ENCODE measurements around the gene DES.
"Not testable (repeated sequence)": the region's sequence is repeated elsewhere in the genome, so short reads cannot be mapped to it uniquely, and the experiment has no call there.

Gene DES

DNA sequence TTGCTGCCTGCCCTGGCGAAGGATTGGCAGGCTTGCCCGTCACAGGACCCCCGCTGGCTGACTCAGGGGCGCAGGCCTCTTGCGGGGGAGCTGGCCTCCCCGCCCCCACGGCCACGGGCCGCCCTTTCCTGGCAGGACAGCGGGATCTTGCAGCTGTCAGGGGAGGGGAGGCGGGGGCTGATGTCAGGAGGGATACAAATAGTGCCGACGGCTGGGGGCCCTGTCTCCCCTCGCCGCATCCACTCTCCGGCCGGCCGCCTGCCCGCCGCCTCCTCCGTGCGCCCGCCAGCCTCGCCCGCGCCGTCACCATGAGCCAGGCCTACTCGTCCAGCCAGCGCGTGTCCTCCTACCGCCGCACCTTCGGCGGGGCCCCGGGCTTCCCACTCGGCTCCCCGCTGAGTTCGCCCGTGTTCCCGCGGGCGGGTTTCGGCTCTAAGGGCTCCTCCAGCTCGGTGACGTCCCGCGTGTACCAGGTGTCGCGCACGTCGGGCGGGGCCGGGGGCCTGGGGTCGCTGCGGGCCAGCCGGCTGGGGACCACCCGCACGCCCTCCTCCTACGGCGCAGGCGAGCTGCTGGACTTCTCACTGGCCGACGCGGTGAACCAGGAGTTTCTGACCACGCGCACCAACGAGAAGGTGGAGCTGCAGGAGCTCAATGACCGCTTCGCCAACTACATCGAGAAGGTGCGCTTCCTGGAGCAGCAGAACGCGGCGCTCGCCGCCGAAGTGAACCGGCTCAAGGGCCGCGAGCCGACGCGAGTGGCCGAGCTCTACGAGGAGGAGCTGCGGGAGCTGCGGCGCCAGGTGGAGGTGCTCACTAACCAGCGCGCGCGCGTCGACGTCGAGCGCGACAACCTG is at the start of gene DES:
TSS of gene DES (plus strand) at position 223 of the 857 bp plus-strand sequence. CDS start at position 309, 86 bp downstream.
- FAIRE-seq: no peak

DNA sequence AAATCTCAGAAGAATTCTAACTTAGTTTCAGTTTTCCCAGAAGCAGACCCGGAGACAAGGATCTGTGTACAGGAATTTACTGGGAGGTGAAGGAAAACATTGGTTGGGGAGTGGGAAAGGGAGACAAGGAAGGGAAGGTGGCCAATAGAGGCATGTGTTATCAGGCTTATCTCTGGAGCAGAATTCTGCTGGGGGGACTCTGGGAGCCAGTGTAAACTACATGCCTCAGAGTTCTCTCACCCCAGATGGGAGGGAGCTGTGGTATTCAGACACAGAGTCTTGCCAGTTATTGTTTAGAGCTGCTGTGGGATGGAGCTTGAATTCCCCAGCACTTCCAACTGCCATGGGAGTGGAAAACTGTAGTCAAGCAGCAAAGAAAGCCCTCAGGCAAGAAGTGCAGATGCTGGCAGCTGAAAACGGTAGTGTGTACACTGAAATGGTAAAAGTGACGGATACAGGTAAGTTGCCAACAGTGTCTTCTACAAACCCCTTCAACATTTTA is 49.4 kb upstream of the DES start:
- no peak for FAIRE-seq

DNA sequence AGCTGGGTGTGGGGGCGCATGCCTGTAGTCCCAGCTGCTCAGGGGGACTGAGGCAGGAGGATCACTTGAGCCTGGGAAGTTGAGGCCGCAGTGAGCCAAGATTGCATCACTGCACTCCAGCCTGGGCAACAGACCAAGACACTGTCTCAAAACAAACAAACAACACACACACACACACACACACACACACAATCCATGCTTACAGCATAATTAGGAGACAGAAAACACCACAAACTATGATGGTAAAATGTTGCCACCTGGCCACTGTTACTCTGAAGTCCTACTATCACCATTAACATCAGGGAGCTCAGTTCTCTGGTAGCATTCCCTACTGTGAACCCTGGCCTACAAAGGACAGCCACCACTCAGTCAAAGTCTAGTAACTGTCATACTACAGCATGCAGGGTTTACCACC is 48.7 kb upstream of the DES start:
- FAIRE-seq: no peak

DNA sequence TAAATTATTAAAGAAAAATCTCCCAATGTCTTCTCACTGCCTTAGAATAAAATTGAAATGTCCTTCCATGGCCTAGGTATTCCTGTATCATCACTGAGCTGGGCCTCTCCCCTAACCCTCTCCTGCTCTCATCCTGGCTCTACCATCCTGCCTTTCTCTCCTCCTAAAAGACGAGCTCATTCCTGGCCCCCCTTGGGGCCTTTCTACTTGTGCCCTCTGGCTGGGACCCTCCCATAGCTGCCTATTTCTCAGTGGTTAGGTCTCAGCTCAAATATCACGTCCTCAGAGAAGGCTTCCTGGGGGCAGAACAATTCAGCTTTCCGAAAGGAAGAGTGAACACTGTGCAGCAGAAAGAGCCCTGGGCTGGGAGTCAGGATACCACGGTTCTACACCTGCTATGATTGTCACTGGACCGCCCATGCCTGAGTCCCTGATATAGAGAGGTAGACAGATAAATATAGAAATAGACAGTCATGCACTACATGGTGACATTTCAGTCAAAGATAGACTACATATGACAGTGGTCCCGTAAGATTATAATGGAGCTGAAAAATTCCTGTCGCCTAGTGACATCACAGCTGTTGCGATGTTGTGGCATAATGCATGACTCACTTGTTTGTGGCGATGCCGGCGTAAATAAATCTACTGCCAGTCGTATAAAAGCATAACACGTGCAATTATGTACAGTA is 39.9 kb upstream of the DES start:
- FAIRE-seq: no peak

DNA sequence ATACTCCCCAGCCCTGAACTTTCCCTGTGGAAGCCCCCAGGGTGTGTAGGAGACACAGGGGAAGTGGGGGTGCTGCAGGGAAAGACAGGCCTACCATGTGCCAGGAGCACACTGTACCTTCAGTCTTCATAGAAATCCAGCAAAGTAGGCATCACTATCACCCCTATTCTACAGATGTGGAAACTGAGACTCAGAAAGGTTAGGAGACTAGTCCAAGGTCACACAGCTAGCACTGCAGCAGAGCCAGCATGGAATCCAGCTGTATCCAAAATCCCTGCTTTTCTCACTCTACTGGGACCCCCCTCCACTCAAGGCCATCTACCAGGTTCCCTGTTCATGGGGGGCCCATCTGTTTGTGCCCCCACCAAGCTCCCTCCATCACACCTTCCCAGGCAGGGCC is 37.3 kb upstream of the DES start:
- no peak for FAIRE-seq

DNA sequence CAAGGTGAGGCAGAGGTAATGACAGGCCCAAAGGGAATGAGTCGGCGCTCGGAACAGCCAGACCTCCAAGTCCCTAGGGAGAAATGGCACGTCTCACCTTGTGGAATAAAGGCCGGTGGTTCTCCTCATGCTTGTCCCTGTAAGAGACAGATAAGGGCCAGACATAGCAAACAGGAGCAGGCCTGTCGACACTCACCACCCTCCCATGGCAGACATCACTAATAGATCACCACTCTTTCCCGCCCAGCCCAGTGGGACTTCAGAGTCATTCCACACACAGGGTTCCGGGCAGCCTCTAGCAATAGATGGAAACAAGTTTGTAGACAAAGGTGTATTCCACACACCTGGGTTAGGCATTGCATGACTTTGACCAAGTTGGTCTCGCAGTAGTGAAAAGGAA is 36.7 kb upstream of the DES start:
- FAIRE-seq: no peak

DNA sequence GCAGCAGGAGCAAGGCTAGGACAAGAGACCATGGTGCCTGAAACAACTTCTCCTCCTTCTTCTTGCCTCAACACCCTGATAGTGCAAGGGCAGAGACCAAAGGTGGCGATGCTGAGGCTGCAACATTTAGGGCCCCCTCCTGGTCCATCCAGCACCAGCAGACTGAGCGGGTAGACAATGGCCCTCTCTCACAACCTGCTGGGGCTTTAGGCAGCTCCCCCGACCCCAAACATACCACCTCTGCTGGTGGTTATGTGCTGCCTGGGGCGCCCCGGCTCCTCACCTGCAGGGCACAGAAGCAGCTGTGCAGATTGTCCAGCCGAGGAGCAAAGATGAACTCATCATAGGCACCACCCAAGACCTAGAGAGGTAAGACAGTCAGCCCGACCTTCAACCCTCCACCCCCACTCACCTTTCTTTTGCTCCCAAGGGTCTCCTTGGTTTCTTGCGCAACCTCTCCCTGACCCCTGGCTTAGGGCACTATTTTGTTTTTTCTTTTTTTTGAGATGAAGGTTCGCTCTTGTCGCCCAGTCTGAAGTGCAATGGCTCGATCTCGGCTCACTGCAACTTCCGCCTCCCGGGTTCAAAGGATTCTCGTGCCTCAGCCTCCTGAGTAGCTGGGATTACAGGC is 34.0 kb upstream of the DES start:
- FAIRE-seq: no peak

DNA sequence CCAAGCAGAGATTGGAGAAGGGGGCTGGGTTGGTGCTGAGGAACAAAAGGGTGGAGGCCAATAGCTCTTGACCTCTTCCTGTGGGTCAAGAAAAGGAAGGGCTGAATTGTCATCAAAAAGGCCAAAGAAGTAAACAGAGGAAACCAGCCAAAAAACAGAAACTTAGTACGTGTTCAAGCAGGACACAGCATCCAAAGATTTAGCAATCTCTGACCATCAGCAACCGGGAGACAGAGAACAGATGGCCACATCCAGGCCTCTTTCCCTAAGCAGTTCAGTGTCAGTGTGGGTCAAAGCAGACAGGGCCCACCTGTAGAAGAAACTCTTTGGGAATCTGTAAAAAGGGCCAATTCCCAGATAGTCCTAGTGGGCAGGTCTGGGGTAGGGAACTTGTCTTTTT is 33.3 kb upstream of the DES start:
- no peak for FAIRE-seq

DNA sequence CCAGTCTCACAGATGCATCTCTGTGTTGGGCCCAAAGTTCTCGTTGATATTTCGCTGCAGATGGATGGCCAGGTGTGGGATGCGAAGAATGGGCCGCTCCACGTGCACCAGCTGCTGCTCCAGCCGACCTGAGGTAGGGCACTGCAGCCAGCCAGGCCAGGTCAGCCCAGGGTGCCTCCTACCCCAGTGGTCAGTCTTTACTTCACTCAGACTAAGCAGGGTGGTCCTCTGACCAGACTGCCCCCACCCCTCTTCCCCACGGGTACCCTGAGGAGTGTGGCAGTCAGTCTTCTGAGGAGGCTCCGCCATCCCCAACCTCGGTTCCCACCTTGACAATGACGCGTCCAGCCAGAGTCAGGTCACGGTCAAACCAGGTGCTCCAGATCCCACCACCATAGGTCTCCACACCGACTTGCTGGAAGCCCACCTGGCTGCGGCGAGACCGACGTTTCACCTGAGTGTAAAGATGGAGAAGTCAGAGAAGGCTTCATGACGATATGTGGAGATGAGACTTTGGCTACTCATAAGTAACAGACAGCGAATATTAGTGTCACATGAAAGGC is 32.1 kb upstream of the DES start:
- no peak for FAIRE-seq

DNA sequence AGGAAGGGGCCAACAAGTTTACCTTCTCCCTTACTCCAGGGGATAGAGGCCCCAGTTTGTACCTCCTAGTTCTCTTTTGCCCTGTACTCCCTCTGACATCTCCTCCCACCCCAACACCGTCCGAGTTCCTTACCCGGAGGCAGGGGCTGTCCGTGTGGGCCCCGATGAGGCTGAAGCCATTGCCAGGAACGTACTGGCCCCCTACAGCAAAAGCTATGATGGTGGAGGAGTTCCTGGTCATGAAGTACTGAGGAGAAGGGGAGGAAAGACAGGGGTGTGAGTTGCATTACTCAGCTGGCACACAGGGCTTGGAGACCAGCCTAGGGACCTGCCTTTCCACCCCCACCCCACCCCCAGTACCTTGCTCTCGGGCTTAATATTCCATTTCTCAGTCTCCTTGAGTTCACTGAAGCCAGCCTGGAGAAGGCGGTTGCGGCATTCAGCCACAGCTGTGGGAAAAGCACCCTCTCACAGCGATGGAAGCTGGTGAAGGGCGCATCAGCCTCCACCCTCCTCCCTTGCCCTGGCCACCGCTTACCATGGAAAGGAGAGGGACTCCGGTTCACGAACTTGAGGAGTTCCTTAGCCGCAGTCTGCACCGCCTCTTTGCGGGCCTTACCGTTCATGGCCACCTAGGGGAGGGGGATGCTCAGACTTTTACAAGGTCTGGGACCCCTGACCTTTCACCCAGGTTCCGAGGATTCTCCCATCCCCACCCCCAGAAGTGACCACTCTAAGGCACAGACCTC is 31.5 kb upstream of the DES start:
- no peak for FAIRE-seq

DNA sequence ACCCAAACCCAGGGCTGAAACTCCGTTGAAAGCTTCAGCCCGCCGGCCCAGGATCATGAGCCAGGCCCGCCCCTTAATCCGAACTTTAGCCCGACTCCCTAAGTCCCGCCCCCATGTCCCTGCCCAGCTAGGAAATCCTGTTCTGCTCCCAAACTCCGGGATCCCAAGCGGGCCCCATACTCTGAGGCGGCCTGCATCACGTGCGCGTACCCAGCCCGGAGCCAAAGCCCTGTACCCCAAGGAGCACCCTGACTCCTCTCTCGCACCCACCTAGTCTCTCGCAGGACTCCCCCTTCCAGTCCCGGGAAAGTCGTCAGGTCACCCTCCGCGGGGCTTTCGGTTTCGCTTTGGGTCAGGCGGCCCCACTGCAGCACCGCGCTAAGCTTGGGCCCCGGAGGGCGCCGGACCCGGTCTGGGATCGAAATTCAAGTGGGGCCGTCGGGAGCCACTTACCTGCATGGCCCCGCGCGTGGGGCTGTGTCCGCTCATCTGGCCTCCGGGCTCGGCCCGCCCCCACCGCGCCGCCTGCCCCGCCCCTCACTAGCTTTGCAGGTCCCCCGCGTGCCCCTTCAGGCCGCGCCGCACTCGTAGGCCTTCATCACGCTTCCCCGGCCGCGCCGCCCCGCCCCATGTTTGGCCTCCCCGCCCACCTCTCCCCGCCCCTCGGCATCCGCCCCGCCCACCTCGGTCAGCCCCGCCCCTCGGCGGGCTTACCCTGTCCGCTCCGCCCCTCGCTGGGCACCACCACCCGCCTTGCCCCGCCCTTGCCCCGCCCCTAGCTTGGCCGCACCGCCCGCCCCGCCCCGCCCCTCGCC is 30.7 kb upstream of the DES start, which contains the start of gene DNPEP:
TSS of gene DNPEP (minus strand) at position 607 of the 815 bp plus-strand sequence. CDS start at position 489, 118 bp downstream.
- no peak for FAIRE-seq

DNA sequence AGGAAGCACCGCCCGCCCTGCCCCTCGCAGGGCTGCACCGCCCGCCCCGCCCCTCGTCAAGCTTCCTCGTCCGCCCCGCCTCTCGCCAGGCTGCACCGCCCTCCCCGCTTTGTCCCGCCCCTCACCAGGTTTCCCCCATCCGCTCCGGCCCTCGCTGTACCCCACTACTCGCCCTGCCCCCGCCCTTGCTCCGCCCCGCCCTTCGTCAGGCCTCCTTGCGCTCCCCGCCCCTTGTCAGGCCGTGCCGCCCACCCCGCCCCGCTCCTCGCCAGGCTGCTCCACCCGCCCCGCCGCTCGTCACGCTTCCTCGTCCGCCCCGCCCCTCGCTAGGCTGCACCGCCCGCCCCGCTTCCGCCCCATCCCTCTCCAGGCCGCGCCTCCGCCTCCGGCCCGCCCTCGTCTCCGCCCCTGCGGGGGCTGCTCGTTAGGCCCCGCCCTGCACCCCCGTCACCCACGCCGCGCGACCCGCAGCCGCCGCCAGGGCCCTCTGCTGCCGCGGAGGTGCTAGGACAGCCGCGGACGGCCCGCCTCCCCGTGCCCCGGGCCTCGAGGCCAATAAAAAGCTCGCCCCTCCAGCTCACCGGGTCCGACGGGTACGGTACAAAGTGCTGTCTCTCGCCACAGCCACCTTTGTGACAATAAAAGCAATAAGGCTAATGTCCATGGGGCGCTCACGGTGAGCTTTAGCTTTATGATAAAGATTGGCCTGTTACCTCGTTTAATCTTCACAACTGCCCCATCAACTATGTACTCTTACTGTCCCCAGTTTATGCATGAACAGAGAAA is 29.9 kb upstream of the DES start:
- no peak for FAIRE-seq

DNA sequence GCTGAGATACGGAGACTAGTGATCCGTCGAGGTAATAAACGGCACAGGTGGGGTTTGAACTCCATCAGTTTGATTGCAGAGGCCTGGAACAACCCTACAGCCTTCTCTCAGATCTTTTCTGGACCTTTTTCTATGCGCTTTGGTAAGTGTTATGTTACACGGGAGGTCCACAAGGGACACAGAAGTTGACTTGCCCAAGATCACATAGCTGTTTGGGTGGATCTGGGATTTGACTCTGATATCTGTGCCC is 29.3 kb upstream of the DES start:
- no peak for FAIRE-seq

DNA sequence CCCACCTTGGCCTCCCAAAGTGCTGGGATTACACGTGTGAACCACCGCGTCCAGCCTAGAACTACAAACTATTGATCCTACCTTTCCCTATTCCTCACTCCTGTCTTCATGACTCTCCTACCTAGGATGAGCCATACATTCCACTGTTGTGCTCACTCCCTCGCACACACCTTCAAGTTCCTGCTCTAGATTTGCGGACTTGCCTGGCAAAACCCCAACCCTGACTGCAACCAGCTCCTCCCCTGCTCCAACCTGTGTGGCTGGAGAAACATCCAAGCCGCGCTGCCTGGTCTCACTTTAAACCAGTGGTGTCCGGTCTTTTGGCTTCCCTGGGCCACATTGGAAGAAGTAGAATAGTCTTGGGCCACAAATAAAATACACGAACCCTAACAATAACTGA is 25.4 kb upstream of the DES start:
- FAIRE-seq: no peak

DNA sequence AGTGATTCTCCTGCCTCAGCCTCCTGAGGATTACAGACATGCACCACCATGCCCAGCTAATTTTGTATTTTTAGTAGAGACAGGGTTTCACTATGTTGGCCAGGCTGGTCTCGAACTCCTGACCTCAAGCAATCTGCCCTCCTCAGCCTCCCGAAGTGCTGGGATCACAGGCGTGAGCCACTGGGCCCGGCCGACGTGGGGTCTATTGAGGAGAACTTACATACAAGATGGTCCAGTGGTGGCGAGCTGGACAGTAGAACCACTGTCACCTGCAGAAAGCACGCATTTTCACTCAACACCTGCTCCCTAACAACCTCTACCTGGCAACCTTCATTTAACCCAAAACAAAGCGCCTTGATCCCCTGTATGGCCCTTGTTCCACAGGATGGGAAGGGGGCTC is 23.1 kb upstream of the DES start:
- FAIRE-seq: not testable (repeated sequence)

DNA sequence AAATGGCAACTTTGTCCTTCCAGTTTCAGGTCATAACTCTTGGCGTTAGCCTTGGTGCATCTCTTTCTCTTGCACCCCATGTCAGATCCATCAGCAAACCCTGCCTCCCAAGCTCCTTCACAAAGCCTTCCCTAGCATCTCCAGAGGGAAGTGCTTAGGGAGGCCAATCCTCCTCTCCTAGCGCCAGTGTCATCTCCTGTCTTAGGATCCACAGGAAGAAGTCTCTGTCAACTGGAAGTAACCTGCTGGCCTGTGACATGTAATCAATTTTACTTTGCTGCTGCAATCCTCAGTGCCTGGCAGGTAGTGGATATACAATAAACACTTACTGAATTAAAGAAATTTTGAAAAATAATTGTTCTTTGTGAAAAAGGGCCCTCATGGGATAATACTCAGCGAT is 22.6 kb upstream of the DES start:
- FAIRE-seq: no peak

DNA sequence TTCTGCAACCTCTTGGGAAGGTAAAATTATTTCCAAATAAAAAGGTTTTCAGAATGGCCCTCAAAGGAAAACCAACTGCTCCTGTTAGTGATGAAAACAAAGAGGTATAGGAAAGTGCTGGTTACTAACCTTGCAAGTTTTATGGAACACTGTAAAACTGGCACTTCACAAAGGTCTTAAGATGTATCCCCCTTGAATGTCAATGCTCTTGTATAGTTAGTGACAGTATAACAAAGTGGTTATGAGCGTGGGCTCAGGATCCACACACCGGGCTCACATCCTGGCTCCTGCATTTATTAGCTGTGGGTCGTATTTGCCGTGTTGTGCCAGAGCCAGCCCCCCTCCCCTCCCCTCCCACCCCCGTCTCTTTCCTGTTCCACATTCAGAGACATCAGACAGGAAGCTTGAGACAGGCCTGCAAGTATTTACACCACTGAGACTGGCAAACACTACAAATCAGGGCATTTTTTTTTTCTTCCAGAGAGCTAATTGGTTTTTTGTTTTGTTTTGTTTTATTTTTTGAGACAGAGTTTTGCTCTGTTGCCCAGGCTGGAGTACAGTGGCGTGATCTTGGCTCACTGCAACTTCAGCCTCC is 21.2 kb upstream of the DES start:
- no peak for FAIRE-seq

DNA sequence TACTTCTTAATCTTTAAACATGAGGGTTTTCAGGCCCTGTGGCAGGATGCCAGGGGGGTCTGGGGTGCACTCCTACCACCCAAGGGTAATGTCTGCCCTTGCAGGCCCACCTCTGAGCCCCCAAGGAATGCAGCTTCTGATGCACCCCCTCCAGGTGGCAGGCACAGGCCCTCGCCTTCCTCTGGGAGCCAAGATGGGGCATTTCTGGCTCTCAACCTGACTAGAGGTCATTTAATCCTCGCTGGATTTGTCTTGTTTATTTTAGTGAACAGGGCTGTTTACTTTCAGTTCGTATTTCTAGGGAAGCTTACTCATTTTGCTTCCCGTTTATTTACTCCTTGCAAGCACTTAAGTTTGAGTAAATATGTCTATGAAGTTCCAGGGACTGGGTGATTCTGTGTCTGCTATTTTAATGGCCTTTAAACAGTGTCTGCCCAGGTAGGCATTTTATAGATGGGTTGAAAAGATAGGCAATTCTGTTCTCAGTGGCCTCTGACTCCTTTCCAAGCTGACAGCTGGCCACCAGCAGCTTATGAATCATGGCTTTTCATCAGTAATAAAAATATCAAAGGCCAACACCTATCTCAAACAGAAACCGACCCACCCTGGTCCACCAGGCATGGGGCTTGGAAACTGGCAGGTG is 19.3 kb upstream of the DES start:
- FAIRE-seq: peak; percentile 97

DNA sequence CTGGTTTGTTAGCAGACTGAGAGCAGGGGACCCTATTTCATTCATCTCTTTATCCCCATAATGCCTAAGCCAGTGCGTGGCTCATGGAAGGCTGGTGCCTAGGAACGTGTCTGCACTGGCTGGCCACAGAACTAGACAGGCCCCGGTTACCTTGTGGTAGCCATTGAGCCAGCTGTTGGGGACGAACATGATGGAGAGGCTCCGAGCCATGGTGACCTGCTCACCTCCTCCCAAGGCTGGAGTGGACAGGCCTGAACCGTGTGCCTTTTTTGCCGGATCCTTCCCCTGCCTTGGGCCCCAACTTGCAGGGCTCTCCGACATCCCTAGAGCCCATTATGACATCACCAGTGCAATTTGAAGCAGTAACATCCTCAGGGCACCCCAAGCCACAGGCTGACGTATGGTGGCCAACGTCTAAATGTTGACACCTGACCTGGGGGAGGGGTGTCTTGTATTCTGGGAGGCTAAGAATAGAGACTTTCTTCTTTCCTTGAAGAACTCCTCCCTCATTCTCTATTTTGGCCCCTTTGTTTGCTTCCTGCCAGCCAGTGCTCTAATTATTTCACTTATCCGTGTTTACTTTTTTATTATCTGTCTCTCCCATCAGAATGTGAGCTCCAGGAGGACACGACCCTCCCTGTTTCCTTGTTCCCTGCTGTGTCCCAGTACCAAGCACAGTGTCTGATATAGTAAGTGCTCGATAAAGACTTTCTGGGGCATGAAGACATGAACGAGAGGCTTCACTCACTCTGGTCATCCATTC is 18.3 kb upstream of the DES start:
- no peak for FAIRE-seq

All from islet of Langerhans (tissue), 1 donor.